ENCODE results near the gene CLTC. TPM values are rescaled to one million over a fixed set of nuclear protein-coding genes. Genes with fewer than 3 reads are reported as not detected.

Gene CLTC
- polyA plus RNA-seq, 2 of the 4 experiments (the other 2 are of a cell fraction), result 183 to 360 TPM

DNA sequence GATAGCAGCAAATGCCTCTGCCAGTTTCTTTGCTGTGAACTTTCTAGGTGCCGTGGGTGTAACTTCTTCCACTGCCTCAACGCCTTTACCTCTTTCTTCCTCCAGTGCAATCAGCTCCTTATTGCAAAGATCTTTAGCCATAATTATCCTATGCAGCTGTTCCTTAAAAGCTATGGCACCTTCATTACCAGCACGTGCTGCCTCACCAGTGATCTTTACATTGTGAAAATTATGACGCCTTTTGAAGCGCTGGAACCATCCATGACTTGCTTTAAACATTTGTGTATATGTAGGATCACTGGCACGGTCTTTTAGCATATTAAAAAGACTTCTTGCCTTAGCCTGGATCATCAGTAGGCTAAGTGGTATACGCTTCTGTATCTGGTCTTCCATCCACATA, 79.5 kb downstream of the CLTC start:
- 95% methylated on average over 7 of the region's 7 CpGs for WGBS (ENCODE audit: missing lambda C conversion rate)
- TF ChIP-seq CBX8 (IDR thresholded peaks at IDR 0.05), result no peak
- TF ChIP-seq, protein P1, sequence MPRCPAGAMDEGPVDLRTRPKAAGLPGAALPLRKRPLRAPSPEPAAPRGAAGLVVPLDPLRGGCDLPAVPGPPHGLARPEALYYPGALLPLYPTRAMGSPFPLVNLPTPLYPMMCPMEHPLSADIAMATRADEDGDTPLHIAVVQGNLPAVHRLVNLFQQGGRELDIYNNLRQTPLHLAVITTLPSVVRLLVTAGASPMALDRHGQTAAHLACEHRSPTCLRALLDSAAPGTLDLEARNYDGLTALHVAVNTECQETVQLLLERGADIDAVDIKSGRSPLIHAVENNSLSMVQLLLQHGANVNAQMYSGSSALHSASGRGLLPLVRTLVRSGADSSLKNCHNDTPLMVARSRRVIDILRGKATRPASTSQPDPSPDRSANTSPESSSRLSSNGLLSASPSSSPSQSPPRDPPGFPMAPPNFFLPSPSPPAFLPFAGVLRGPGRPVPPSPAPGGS (IDR thresholded peaks at IDR 0.05), result no peak
- no peak for TF ChIP-seq POLR2AphosphoS2 (conservative IDR thresholded peaks at IDR 0.05; ENCODE audit: low read length)
- no peak for TF ChIP-seq CBX2 (IDR thresholded peaks at IDR 0.05; ENCODE audit: borderline replicate concordance, low read depth)
- TF ChIP-seq JUN (IDR thresholded peaks at IDR 0.05), result 0 out of 5 replicates have a peak, but pooled peaks of 1 of the 2 experiments have one; percentile 2
- no peak for TF ChIP-seq CEBPB (IDR thresholded peaks at IDR 0.05)
- no peak for TF ChIP-seq NR3C1 (IDR thresholded peaks at IDR 0.05)
- CTCF ChIA-PET, result interaction anchor here (1.1 to 1.2 kb wide), 2 partner anchors 8 to 194 kb away, joined by 3 read pairs; partner anchors contain the start of genes PTRH2, RPS6KB1, TUBD1 and VMP1
- DNase-seq (ENCODE audit: low read depth in 1 of 2, low spot score in 1 of 2) (no peak), FAIRE-seq (no peak), ATAC-seq (no peak)
- Histone ChIP-seq H3K9me3 (no peaks in the 10 kb centered on the region), H3K4me1 (peaks cover 33% of the 10 kb centered on the region; the same call in 2 of the 3 replicates), H3K4me3 (no peak overlapping the region), H3K4me2 (no peak overlapping the region), H3K27ac (no peak overlapping the region)
- POLR2A ChIA-PET, result interaction anchor here (1.0 kb wide), 1 partner anchor 8 kb away, joined by 3 read pairs; the partner anchor contains the start of genes PTRH2 and VMP1

DNA sequence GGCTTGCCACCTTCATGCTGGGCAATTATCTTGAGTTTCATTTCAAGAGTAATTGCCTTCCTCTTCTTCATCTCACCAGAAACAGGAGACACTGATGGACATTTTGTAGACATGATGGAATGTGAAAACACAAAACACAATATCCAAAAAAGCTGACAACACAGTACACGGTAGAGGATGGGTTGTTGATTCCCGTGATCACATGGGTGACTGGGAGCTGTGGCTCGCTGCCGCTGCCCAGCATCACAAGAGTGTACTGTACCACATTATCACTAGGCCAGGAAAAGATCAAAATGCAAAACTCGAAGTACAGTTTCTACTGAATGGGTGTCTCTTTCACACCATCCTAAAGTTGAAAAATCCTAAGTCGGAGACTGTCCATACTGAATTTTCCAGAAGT, 80.1 kb downstream of the CLTC start:
- FAIRE-seq (no peak), ATAC-seq (no peak), DNase-seq (ENCODE audit: low read depth in 1 of 2, low spot score in 1 of 2) (no peak)
- Histone ChIP-seq H3K4me3 (no peak overlapping the region), H3K9me3 (no peaks in the 10 kb centered on the region), H3K4me2 (no peak overlapping the region), H3K27ac (no peak overlapping the region), H3K4me1 (peaks cover 33% of the 10 kb centered on the region; the same call in 2 of the 3 replicates)
- CTCF ChIA-PET, result interaction anchor here (1.2 kb wide), 2 partner anchors 25 to 193 kb away, joined by 3 read pairs; partner anchors contain the start of genes RPS6KB1 and TUBD1
- POLR2A ChIA-PET, result no interaction called here
- WGBS (ENCODE audit: missing lambda C conversion rate), result 90% methylated on average over 6 of the region's 6 CpGs
- TF ChIP-seq MAFK (IDR thresholded peaks at IDR 0.05; ENCODE audit: partially characterized antibody) (peak; percentile 25), JUN (IDR thresholded peaks at IDR 0.05) (0 out of 5 replicates have a peak, but pooled peaks of 1 of the 2 experiments have one; percentile 40), KDM1A (IDR thresholded peaks at IDR 0.05; ENCODE audit: low read depth) (no peak)

DNA sequence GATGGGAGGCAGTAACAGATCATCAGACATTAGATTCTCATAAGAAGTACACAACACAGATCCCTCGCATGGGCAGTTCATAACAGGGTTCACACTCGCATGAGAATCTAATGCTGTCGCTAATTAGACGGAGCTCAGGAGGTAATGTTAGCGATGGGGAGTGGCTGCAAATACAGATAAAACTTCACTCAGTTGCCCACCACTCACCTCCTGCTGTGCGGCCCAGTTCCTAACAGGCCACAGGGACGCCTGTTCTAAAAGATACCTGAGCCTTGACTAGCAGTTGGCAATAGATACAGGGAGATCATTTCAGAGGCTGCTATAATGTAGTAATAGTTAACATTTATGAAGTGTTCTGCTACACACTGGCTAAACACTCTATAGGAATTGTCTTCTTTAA, 82.6 kb downstream of the CLTC start:
- no peak overlapping the region for H3K27ac ChIP-seq
- no peak for ATAC-seq
- no peak for FAIRE-seq

DNA sequence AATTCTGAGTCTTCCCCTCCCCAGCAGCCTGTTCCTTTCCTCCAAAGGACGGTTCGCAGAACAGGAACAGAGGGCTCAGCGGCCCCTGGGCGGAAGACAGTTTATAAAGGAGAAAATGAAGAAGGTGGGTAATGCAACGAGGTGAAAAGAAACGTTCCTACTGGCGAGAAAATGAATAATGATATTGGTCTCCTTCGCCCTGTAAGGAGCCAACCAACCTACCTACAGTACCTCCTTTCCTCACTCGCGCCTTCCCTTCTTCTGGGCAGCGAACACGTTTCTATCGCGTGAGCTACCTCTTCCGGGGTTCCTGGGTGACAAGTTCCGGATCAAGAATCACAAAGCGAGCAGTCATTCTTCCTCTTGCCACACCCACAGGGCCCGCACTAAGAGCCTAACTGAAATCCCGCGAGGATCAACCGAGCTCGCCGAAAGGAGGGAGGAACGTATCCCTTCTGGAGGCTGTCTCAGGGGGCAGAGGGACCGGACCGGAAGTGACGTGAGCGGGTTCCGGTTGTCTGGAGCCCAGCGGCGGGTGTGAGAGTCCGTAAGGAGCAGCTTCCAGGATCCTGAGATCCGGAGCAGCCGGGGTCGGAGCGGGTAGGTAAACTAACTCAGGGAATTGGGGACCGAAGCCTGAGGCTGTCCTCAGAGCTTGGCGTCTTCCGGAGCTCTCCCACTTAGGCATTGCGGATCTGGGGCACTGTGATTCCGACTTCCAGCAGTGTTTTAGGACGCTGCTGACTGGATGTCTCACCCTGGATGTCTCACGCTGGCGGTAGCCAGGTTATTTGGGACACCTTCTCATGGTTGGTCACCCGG, 87.7 kb downstream of the CLTC start, which contains the start of the genes PTRH2 and VMP1:
Gene PTRH2 (minus strand): TSS at position 282 of the 822 bp plus-strand sequence. CDS start 9,452 bp downstream, outside the sequence.
Gene VMP1 (plus strand): TSS at position 506 of the 822 bp plus-strand sequence. CDS start 23,793 bp downstream, outside the sequence.
- H3K4me2 ChIP-seq, result peak within 1 kb of the TSS; percentile 98
- WGBS (ENCODE audit: missing lambda C conversion rate), result 1% methylated on average over 43 of the region's 45 CpGs
- peak within 1 kb of the TSS; percentile 87 to 92 for H3K27ac ChIP-seq
- ChIA-PET CTCF (interaction anchor here (1.0 to 3.7 kb wide), 11 partner anchors 8 to 152 kb away, joined by 3 to 12 read pairs (median 4); no protein-coding TSS in a partner anchor), POLR2A (interaction anchor here (0.7 to 2.1 kb wide), 18 partner anchors 9 to 375 kb away, joined by 3 to 38 read pairs (median 4); partner anchors contain the start of genes CLTC, HEATR6 and RNFT1)
- peak within 1 kb of the TSS; percentile 68 for H3K4me3 ChIP-seq
- H3K4me1 ChIP-seq, result peaks cover 44% of the 10 kb centered on the region
- DNase-seq (ENCODE audit: low read depth in 1 of 2, low spot score in 1 of 2) (peak; percentile 100), FAIRE-seq (peak; percentile 76), ATAC-seq (peak; percentile 97 to 98)
- H3K9me3 ChIP-seq, result no peaks in the 10 kb centered on the region
- peak; percentile 68 for TF ChIP-seq POLR2A (IDR thresholded peaks at IDR 0.05; ENCODE audit: low read length)
- TF ChIP-seq, protein P2, sequence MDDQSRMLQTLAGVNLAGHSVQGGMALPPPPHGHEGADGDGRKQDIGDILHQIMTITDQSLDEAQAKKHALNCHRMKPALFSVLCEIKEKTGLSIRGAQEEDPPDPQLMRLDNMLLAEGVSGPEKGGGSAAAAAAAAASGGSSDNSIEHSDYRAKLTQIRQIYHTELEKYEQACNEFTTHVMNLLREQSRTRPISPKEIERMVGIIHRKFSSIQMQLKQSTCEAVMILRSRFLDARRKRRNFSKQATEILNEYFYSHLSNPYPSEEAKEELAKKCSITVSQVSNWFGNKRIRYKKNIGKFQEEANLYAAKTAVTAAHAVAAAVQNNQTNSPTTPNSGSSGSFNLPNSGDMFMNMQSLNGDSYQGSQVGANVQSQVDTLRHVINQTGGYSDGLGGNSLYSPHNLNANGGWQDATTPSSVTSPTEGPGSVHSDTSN (IDR thresholded peaks at IDR 0.05), result 0 out of 2 replicates have a peak, but pooled peaks have one; percentile 7
- TF ChIP-seq, protein P1 (IDR thresholded peaks at IDR 0.05), result peak; percentile 91
- no peak for TF ChIP-seq HDAC2 (IDR thresholded peaks at IDR 0.05)
- no peak for TF ChIP-seq ZNF302 (CRISPR knock-in tag; IDR thresholded peaks at IDR 0.05)
- TF ChIP-seq EHF (CRISPR knock-in tag; IDR thresholded peaks at IDR 0.05), result 0 out of 2 replicates have a peak, but pooled peaks have one; percentile 40
- TF ChIP-seq, protein P3, sequence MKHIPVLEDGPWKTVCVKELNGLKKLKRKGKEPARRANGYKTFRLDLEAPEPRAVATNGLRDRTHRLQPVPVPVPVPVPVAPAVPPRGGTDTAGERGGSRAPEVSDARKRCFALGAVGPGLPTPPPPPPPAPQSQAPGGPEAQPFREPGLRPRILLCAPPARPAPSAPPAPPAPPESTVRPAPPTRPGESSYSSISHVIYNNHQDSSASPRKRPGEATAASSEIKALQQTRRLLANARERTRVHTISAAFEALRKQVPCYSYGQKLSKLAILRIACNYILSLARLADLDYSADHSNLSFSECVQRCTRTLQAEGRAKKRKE (CRISPR knock-in tag; IDR thresholded peaks at IDR 0.05; ENCODE audit: low read depth), result 0 out of 2 replicates have a peak, but pooled peaks have one; percentile 11

More for the DNA sequence above, 82.6 kb downstream of the CLTC start:
- Histone ChIP-seq H3K4me2 (no peak overlapping the region), H3K4me1 (peaks cover 21% of the 10 kb centered on the region), H3K4me3 (no peak overlapping the region), H3K9me3 (no peaks in the 10 kb centered on the region)
- 95% methylated on average over 7 of the region's 7 CpGs for WGBS (ENCODE audit: missing lambda C conversion rate)
- CTCF ChIA-PET, result interaction anchor here (0.9 to 1.2 kb wide), 3 partner anchors 44 to 334 kb away, joined by 3 read pairs; no protein-coding TSS in a partner anchor
- no peak for DNase-seq (ENCODE audit: low read depth in 1 of 2, low spot score in 1 of 2)
- no peak for TF ChIP-seq CEBPB (IDR thresholded peaks at IDR 0.05)
- TF ChIP-seq GATA3 (IDR thresholded peaks at IDR 0.05; ENCODE audit: borderline replicate concordance), result no peak
- TF ChIP-seq, protein P3 (CRISPR knock-in tag; IDR thresholded peaks at IDR 0.05; ENCODE audit: low read depth), result no peak
- no peak for TF ChIP-seq ZC3H11A (IDR thresholded peaks at IDR 0.05)
- TF ChIP-seq HOXB5 (CRISPR knock-in tag; IDR thresholded peaks at IDR 0.05), result no peak
- TF ChIP-seq BHLHE40 (IDR thresholded peaks at IDR 0.05; ENCODE audit: low read depth, low read length), result no peak
- TF ChIP-seq KDM1A (IDR thresholded peaks at IDR 0.05; ENCODE audit: low read depth), result no peak
- POLR2A ChIA-PET, result no interaction called here
